DND-41 (cell line): ENCODE data around the gene CCN6.

Source experiments
- CTCF ChIP-seq: IDR thresholded peaks from 2 replicates; pipeline ENCODE4 v1.5.1; 2012; ENCODE audit warnings: borderline replicate concordance, low read length, moderate library complexity, mild to moderate bottlenecking; ENCODE audit not compliant: poor library complexity, severe bottlenecking; ENCODE audit errors: extremely low read depth
- EZH2 ChIP-seq: IDR thresholded peaks from 3 replicates; pipeline ENCODE4 v1.6.1; 2012; ENCODE audit warnings: borderline replicate concordance, low read depth, mild to moderate bottlenecking, moderate library complexity, low read length, inconsistent platforms; ENCODE audit not compliant: severe bottlenecking

GRCh38 chr6:112017169-112017568 is 36.7 kb upstream of the CCN6 start:
- TF ChIP-seq CTCF (no peak), EZH2 (no peak)
